GM12874 (cell line): ENCODE data around the gene BEX3.
A peak's percentile ranks its signal among the peaks of the same experiment; 100 is the strongest.

Experiments
- CTCF ChIP-seq: IDR thresholded peaks from 2 replicates; pipeline ENCODE4 v1.5.1; 2011; ENCODE audit warnings: low read depth, mild to moderate bottlenecking, control low read depth, low read length, moderate library complexity; ENCODE audit not compliant: insufficient read depth

The BEX3 gene

GRCh38 chrX:103376118-103376978 is at the start of gene BEX3:
Gene BEX3, plus strand, starts transcription at chrX:103376538. Its CDS starts 984 bp downstream, at chrX:103377522.
- no peak for TF ChIP-seq CTCF

- TF ChIP-seq CTCF, result no peak
Measured at GRCh38 chrX:103329991-103330390, 46.3 kb upstream of the BEX3 start, which contains the start of gene TCEAL7. Gene TCEAL7, plus strand, starts transcription at chrX:103330239. Its CDS starts 1,165 bp downstream, at chrX:103331404.

- no peak for TF ChIP-seq CTCF
Measured at GRCh38 chrX:103330681-103331288, 45.6 kb upstream of the BEX3 start.

GRCh38 chrX:103338663-103339062 is 37.7 kb upstream of the BEX3 start:
- TF ChIP-seq CTCF, result no peak

GRCh38 chrX:103343105-103343504 is 33.2 kb upstream of the BEX3 start:
- peak; percentile 40 for TF ChIP-seq CTCF

GRCh38 chrX:103344606-103345005 is 31.7 kb upstream of the BEX3 start:
- TF ChIP-seq CTCF, result no peak

- TF ChIP-seq CTCF, result no peak
Measured at GRCh38 chrX:103347682-103348397, 28.5 kb upstream of the BEX3 start.
